ENCODE results near the gene CDC16. TPM values are rescaled to one million over a fixed set of nuclear protein-coding genes. Genes with fewer than 3 reads are reported as not detected.

The CDC16 gene
- total and polyA plus RNA-seq, 2 of the 8 experiments (the other 6 are each of a cell fraction or from before 2014, with no cell fraction given) = 42.5 to 83.4 TPM

GRCh38 chr13:114222461-114222968 lies 12.2 kb upstream of the CDC16 start:
- H4K91ac ChIP-seq (replicated peaks; ENCODE audit: insufficient read length, low read length) = no peak overlapping the region
- H2BK5ac ChIP-seq (ENCODE audit: low read depth, low read length) = no peak overlapping the region
- H2AK5ac ChIP-seq (ENCODE audit: low read depth, low read length) = no peak overlapping the region
- no peak overlapping the region for H3K23ac ChIP-seq (ENCODE audit: insufficient read length)
- POLR2A ChIA-PET (ENCODE audit: partially characterized antibody) = interaction anchor here (0.7 kb wide), 2 partner anchors 9 to 274 kb away, joined by 3 read pairs; no protein-coding TSS in a partner anchor
- H3K4me1 ChIP-seq (replicated peaks in 1 of 4; ENCODE audit: control insufficient read depth in 3 of 4, insufficient read depth in 4 of 4, low read length in 3 of 4) = peaks cover 2 to 5% (median 3%) of the 10 kb centered on the region in 4 experiments
- H3K27ac ChIP-seq (ENCODE audit: low read depth, low read length) = no peak overlapping the region
- no peak overlapping the region for H2BK15ac ChIP-seq (ENCODE audit: low read length)
- no peaks in the 10 kb centered on the region for H3K9me3 ChIP-seq (ENCODE audit: insufficient read depth in 2 of 2, low read depth in 1 of 2, low read length in 1 of 2)
- CTCF ChIA-PET (ENCODE audit: partially characterized antibody) = interaction anchor here (0.7 to 1.8 kb wide), 2 partner anchors 78 to 463 kb away, joined by 3 to 5 read pairs; no protein-coding TSS in a partner anchor
- H2BK20ac ChIP-seq (ENCODE audit: low read length) = no peak overlapping the region
- H3K36me3 ChIP-seq (ENCODE audit: control insufficient read depth in 2 of 4, insufficient read depth in 4 of 4, low read length in 3 of 4) = no peaks in the 10 kb centered on the region
- H4K20me1 ChIP-seq (replicated peaks in 1 of 2; ENCODE audit: control insufficient read depth in 1 of 2, insufficient read depth in 2 of 2, low read length in 2 of 2) = peaks cover 0 to under 1% of the 10 kb centered on the region in 2 experiments
- no peak overlapping the region for H3K56ac ChIP-seq (replicated peaks; ENCODE audit: insufficient read length, low read depth, low read length)
- H3K14ac ChIP-seq (ENCODE audit: insufficient read length) = no peak overlapping the region
- no peak overlapping the region for H3K9ac ChIP-seq (replicated peaks in 1 of 4; ENCODE audit: extremely low read depth in 1 of 4, low read depth in 3 of 4, low read length in 3 of 4)
- peaks cover under 1% of the 10 kb centered on the region; the same call in 1 of the 2 replicates for H3K23me2 ChIP-seq (ENCODE audit: low read depth, low read length)
- no peak overlapping the region for H2BK12ac ChIP-seq (ENCODE audit: low read depth, low read length)
- peaks cover 3% of the 10 kb centered on the region; the same call in 1 of the 2 replicates for H3K79me1 ChIP-seq (ENCODE audit: low read depth, low read length)
- H3K27me3 ChIP-seq (replicated peaks in 1 of 4; ENCODE audit: control insufficient read depth in 3 of 4, extremely low read depth in 1 of 4, insufficient read depth in 3 of 4, low read length in 3 of 4) = no peaks in the 10 kb centered on the region
- no peaks in the 10 kb centered on the region for H3K79me2 ChIP-seq (ENCODE audit: control insufficient read depth in 1 of 2, insufficient read depth in 2 of 2, low read length in 2 of 2)
- no peak overlapping the region for H2BK120ac ChIP-seq (replicated peaks; ENCODE audit: low read depth, low read length)
- no peak overlapping the region for H4K8ac ChIP-seq (ENCODE audit: extremely low read depth, insufficient read depth, low read length)
- 94% methylated on average over 9 of the region's 9 CpGs; no CpG with 5 or more reads in 1 of the 2 experiments for WGBS, 2 experiments (ENCODE audit: extremely low coverage in 1 of 2, insufficient coverage in 1 of 2, insufficient read length in 1 of 2, insufficient replicate concordance in 2 of 2, low coverage in 1 of 2, low lambda C conversion rate in 2 of 2, missing lambda C conversion rate in 1 of 2)
- H3K4me2 ChIP-seq (ENCODE audit: insufficient read depth in 1 of 2, low read depth in 2 of 2, low read length in 2 of 2) = no peak overlapping the region
- no peak for DNase-seq (ENCODE audit: low read depth in 1 of 2, low spot score in 2 of 2)
- FAIRE-seq = no peak
- H4K5ac ChIP-seq (ENCODE audit: insufficient read length, low read depth, low read length) = no peak overlapping the region
- H3K4ac ChIP-seq (replicated peaks; ENCODE audit: insufficient read length, low read depth, low read length) = no peak overlapping the region
- no peak overlapping the region for H2AFZ ChIP-seq (ENCODE audit: low read length)
- no peak overlapping the region for H3K4me3 ChIP-seq (ENCODE audit: extremely low read depth in 1 of 4, insufficient read depth in 2 of 4, low read depth in 3 of 4, low read length in 4 of 4)
- TF ChIP-seq CHD1 (IDR thresholded peaks at IDR 0.05; ENCODE audit: low read depth, low read length) (no peak), CTCF (IDR thresholded peaks at IDR 0.05; ENCODE audit: control extremely low read depth in 1 of 3, insufficient read depth in 1 of 3, low read depth in 1 of 3, low read length in 3 of 3) (no peak), SIN3A (conservative IDR thresholded peaks at IDR 0.05 in 1 of 2, IDR thresholded peaks at IDR 0.05 in 1 of 2; ENCODE audit: low read depth in 1 of 2, low read length in 2 of 2) (no peak), EP300 (IDR thresholded peaks at IDR 0.05; ENCODE audit: borderline replicate concordance in 1 of 2, low read depth in 2 of 2, low read length in 2 of 2) (no peak)
- H3K18ac ChIP-seq (ENCODE audit: extremely low read depth, low read length) = no peak overlapping the region
